Right cardiac atrium (tissue), 5 donors: ENCODE measurements around the gene MYADM. TPM values are rescaled to one million over a fixed set of nuclear protein-coding genes. Genes with fewer than 3 reads are reported as not detected.

Source experiments
- ATAC-seq, 2 donors: fragments of 200-7000 bp; cut with Tn5 transposase; one replicate each; pipeline versions ENCODE4 v1.8.0 to v1.9.1; 2020; ENCODE audit warnings: moderate library complexity in 2 of 2, mild to moderate bottlenecking in 1 of 2
- DNase-seq, 3 donors: peaks; one replicate each; pipeline ENCODE4 v3.0.0-alpha.2; 2020
- H3K27ac ChIP-seq: one replicate; pipeline ENCODE4 v1.5.1; 2013; ENCODE audit warnings: mild to moderate bottlenecking, low read length, control low read depth, moderate library complexity
- H3K27me3 ChIP-seq: one replicate; pipeline ENCODE4 v1.6.1; 2013; ENCODE audit not compliant: control insufficient read depth, insufficient read depth
- H3K4me1 ChIP-seq: one replicate; pipeline ENCODE4 v1.6.1; 2013; ENCODE audit warnings: low read length; ENCODE audit not compliant: control insufficient read depth, insufficient read depth
- H3K4me3 ChIP-seq: one replicate; pipeline ENCODE4 v1.5.1; 2013; ENCODE audit warnings: low read length, control low read depth
- H3K9me3 ChIP-seq: one replicate; pipeline ENCODE4 v1.6.1; 2013; ENCODE audit warnings: low read length; ENCODE audit not compliant: control insufficient read depth
- WGBS: extraction: QIAGEN DNeasy Blood & Tissue Kit; methylation state at CpG from one replicate; pipeline ENCODE4 v1.1.7; 2013; 5-methylcytosine and 5-hydroxymethylcytosine counted together
- intact Hi-C, 4 donors: fragments of 100-400 bp; cut with DNase I; formaldehyde crosslinking; loops; one replicate each; pipeline versions ENCODE4 v1.11.0 to v1.14.0; 2022 to 2023
- polyA plus RNA-seq: library from polyadenylated mRNA; stranded (reverse); fragments of 200-250 nt; gene quantifications from one replicate; pipeline ENCODE4 v1.2.3, GENCODE V29; 2013
- total RNA-seq, 4 donors: library from RNA; stranded (reverse); fragmentation: NEBNext Ultra II Directional; extraction: Animal tissue kit (Norgen Biotek cat#: 25700); gene quantifications; one replicate each; pipeline ENCODE4 v1.2.1, GENCODE V29; 2021
- donor health status: healthy with polysubstance abuse.
- donor health status: DM: no; HTN: yes; CAD: no.
- donor health status: DM: no; HTN: no; CAD: no.
- donor health status: DM: no; HTN: yes; CAD: no; lungs with severe emphysema.
- donor health status: DM: yes; HTN: yes; CAD: no.

Gene MYADM
- total and polyA plus RNA-seq, 5 donors: 83.0 to 303 (median 110) TPM

GRCh38 chr19:53878776-53879139 lies 11.1 kb downstream of the MYADM start:
- intact Hi-C loops: no loop called here
- ATAC-seq: peak; percentile 2 to 5
- no peak for DNase-seq

GRCh38 chr19:53879140-53880081 lies 11.7 kb downstream of the MYADM start:
- WGBS: 1% methylated on average over 51 of the region's 51 CpGs
- intact Hi-C loops: no loop called here
- ATAC-seq (peak; percentile 97 to 99), DNase-seq (peak; percentile 94 to 98 (median 98))
- peak overlapping the region; percentile 75 for H3K4me3 ChIP-seq
- H3K9me3 ChIP-seq: no peaks in the 10 kb centered on the region
- peaks cover 4% of the 10 kb centered on the region for H3K4me1 ChIP-seq
- no peak overlapping the region for H3K27ac ChIP-seq
- H3K27me3 ChIP-seq: no peaks in the 10 kb centered on the region

More at GRCh38 chr19:53878776-53879139, 11.1 kb downstream of the MYADM start:
- Histone ChIP-seq H3K4me1 (peaks cover 4% of the 10 kb centered on the region), H3K27ac (no peak overlapping the region), H3K4me3 (peak overlapping the region; percentile 75), H3K27me3 (no peaks in the 10 kb centered on the region), H3K9me3 (no peaks in the 10 kb centered on the region)
- 37% methylated on average over 12 of the region's 12 CpGs for WGBS

- Histone ChIP-seq H3K4me3 (peak overlapping the region; percentile 63), H3K27me3 (no peaks in the 10 kb centered on the region), H3K9me3 (no peaks in the 10 kb centered on the region), H3K4me1 (peaks cover 4% of the 10 kb centered on the region), H3K27ac (no peak overlapping the region)
- intact Hi-C loops: no loop called here
- ATAC-seq (no peak), DNase-seq (no peak)
- 36% methylated on average over 6 of the region's 6 CpGs for WGBS
Observed at GRCh38 chr19:53880711-53881481, 13.2 kb downstream of the MYADM start.

GRCh38 chr19:53881482-53882390 lies 14.1 kb downstream of the MYADM start, which contains the start of gene PRKCG:
PRKCG (plus strand) TSS chr19:53882197; CDS start chr19:53882495, 298 bp downstream.
- Histone ChIP-seq H3K9me3 (no peaks in the 10 kb centered on the region), H3K27ac (no peak within 1 kb of the TSS), H3K4me1 (peaks cover 4% of the 10 kb centered on the region), H3K27me3 (no peaks in the 10 kb centered on the region), H3K4me3 (peak within 1 kb of the TSS; percentile 63)
- 2% methylated on average over 49 of the region's 49 CpGs for WGBS
- ATAC-seq (peak in 1 of 2 donors; percentile 12), DNase-seq (peak; percentile 53 to 74 (median 72))
- intact Hi-C loops: no loop called here

DNA sequence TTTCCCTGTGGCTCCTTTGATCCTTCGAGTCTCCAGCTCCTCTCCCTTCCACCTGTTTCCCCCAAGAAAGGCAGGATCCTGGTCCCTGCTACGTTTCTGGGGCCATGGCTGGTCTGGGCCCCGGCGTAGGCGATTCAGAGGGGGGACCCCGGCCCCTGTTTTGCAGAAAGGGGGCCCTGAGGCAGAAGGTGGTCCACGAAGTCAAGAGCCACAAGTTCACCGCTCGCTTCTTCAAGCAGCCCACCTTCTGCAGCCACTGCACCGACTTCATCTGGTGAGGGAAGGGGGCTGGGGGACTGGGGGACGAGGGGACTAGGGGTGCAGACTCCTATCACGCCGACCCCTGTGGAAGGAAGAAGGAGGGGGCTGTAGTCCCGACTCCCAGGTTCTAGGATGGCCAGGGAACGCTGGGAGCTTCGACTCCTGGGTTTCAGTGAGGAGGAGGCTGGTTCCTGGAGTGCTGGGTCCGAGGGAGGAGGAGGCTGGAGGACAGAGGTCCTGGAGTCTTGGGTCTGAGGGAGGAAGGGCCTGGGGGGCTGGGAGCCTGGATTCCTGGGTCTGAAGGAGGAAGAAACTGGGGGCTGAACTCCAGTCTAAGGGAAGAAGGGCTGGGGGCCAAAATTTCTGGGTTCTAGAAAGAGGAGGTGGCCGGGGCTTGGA lies 14.8 kb downstream of the MYADM start:
- WGBS: 4% methylated on average over 18 of the region's 18 CpGs
- intact Hi-C loops: no loop called here

DNA sequence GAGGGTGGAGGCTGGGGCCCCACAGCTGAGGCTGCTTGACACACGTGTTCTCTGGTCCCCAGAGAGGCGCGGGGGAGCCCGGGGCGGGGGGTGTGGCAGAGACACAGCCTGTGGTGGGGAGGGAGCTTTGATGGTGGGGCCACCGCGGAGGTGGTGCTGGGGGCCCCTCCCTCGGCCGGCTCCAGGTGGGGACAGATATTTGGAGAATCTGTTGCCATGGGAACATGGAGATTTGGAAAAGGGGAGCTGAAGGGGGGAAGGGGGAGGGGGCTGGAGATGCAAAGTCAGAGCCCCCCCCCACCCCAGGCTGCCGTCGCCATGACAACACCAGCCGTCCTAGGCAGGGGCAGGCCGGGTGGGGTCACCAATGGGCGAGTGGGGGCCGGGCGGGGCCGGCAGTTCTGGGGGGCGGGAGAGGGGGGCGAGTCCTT lies 15.6 kb downstream of the MYADM start:
- 1% methylated on average over 19 of the region's 19 CpGs for WGBS
- DNase-seq (no peak), ATAC-seq (no peak)

More for the DNA sequence above, 14.8 kb downstream of the MYADM start:
- Histone ChIP-seq H3K27ac (no peak overlapping the region), H3K4me1 (peaks cover 4% of the 10 kb centered on the region), H3K9me3 (no peaks in the 10 kb centered on the region), H3K27me3 (no peaks in the 10 kb centered on the region), H3K4me3 (peak overlapping the region; percentile 63)
- DNase-seq: no peak
- ATAC-seq: no peak

DNA sequence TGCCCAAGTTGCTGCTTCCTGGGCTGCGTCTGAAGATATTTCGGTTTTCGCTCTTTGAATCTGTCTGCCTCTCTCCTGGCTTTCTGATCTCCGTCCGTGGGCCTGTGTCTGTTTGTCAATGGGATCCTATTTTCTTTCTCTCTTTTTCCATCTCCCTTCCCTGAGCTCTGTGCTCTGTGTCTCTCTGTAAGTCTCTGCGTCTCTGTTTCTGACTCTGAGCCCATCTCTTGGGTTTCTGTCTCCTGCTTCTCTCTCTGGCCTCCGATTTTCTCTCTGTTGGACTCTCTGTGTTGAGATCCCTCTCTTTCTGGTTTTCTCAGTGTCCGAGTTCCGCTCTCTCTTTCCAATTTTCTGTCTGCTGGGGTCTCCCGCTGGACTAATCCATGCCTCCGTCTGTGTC lies 16.1 kb downstream of the MYADM start:
- ATAC-seq (no peak), DNase-seq (no peak)
- Histone ChIP-seq H3K27me3 (no peaks in the 10 kb centered on the region), H3K4me3 (no peak overlapping the region), H3K9me3 (no peaks in the 10 kb centered on the region), H3K4me1 (peaks cover 4% of the 10 kb centered on the region), H3K27ac (no peak overlapping the region)
- 14% methylated on average over 11 of the region's 11 CpGs for WGBS
- intact Hi-C loops: no loop called here

More for the DNA sequence above, 15.6 kb downstream of the MYADM start:
- Histone ChIP-seq H3K27me3 (no peaks in the 10 kb centered on the region), H3K4me1 (peaks cover 4% of the 10 kb centered on the region), H3K4me3 (no peak overlapping the region), H3K27ac (no peak overlapping the region), H3K9me3 (no peaks in the 10 kb centered on the region)
- intact Hi-C loops: no loop called here

- Histone ChIP-seq H3K27me3 (no peaks in the 10 kb centered on the region), H3K4me3 (no peak overlapping the region), H3K4me1 (peaks cover 4% of the 10 kb centered on the region), H3K9me3 (no peaks in the 10 kb centered on the region), H3K27ac (no peak overlapping the region)
- intact Hi-C loops: no loop called here
- no peak for DNase-seq
- WGBS: 25% methylated on average over 12 of the region's 12 CpGs
- no peak for ATAC-seq
Observed at GRCh38 chr19:53884256-53884655, 16.6 kb downstream of the MYADM start.

DNA sequence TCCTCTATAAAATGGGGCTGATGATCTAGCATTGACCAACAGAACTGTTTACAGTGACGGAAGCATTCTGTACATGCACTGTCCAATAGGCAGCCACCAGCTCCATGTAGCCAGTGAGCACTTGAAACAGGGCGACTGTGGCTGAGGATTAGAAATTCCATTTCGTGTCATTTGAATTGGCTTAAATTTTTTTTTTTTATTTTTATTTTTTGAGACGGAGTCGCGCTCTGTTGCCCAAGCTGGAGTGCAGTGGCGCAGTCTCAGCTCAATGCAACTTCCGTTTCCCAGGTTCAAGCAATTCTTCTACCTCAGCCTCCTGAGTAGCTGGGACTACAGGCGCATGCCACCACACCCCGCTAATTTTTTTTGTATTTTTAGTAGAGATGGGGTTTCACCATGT lies 17.4 kb downstream of the MYADM start:
- no peaks in the 10 kb centered on the region for H3K9me3 ChIP-seq
- peaks cover 4% of the 10 kb centered on the region for H3K4me1 ChIP-seq
- ATAC-seq: no peak
- DNase-seq: peak in 1 of 3 donors; percentile 1
- WGBS: 91% methylated on average over 10 of the region's 10 CpGs
- no peak overlapping the region for H3K4me3 ChIP-seq
- no peaks in the 10 kb centered on the region for H3K27me3 ChIP-seq
- no peak overlapping the region for H3K27ac ChIP-seq
- intact Hi-C loops: no loop called here
